CD8-positive, alpha-beta memory T cell (primary cell): Measurements from ENCODE around the gene IGF1. TPM values are rescaled to one million over a fixed set of nuclear protein-coding genes. Genes with fewer than 3 reads are reported as not detected.

Source experiments
- CTCF ChIA-PET: fragments of 350-600 bp; sonication (Branson Sonifier 250); formaldehyde crosslinking; loops from one replicate; lab custom pipeline; 2021; ENCODE audit warnings: antibody characterized with exemption; lab: Charles Lee
- POLR2A ChIA-PET: fragments of 350-600 bp; sonication (Branson Sonifier 250); formaldehyde crosslinking; loops from one replicate; lab custom pipeline; 2021; ENCODE audit warnings: antibody characterized with exemption; lab: Charles Lee
- DNase-seq, 5 donors: peaks; one replicate each; pipeline versions ENCODE4 v3.0.0 to v3.0.0-alpha.2; 2020 to 2022; ENCODE audit warnings: mixed read lengths in 1 of 5
- H3K27ac ChIP-seq: one replicate; pipeline ENCODE4 v1.7.0; 2013; ENCODE audit warnings: low read depth, mild to moderate bottlenecking, low read length, moderate library complexity
- H3K27me3 ChIP-seq: 2 replicates; pipeline ENCODE4 v1.7.0; 2013; ENCODE audit warnings: low read length, mild to moderate bottlenecking; ENCODE audit not compliant: insufficient read depth, poor library complexity, severe bottlenecking
- H3K36me3 ChIP-seq: 2 replicates; pipeline ENCODE4 v1.7.0; 2013; ENCODE audit warnings: mild to moderate bottlenecking, low read length, moderate library complexity; ENCODE audit not compliant: insufficient read depth
- H3K4me1 ChIP-seq: 2 replicates; pipeline ENCODE4 v1.7.0; 2013; ENCODE audit warnings: mild to moderate bottlenecking, low read length, moderate library complexity; ENCODE audit not compliant: insufficient read depth
- H3K4me3 ChIP-seq: 2 replicates; pipeline ENCODE4 v1.7.0; 2013; ENCODE audit warnings: mild to moderate bottlenecking, low read length
- H3K9me3 ChIP-seq: 2 replicates; pipeline ENCODE4 v1.7.0; 2013; ENCODE audit warnings: mild to moderate bottlenecking, low read length
- H3K27ac Mint-ChIP-seq, 8 donors: one replicate each; pipeline ENCODE4 v1.8.0; 2020 to 2021; ENCODE audit warnings: mixed read lengths in 8 of 8, mild to moderate bottlenecking in 6 of 8, inconsistent platforms in 3 of 8, moderate library complexity in 3 of 8
- H3K27me3 Mint-ChIP-seq, 2 donors: one replicate each; pipeline ENCODE4 v1.8.0; 2020 to 2021; ENCODE audit warnings: mixed read lengths in 2 of 2, mild to moderate bottlenecking in 1 of 2, moderate library complexity in 1 of 2
- H3K36me3 Mint-ChIP-seq, 3 donors: one replicate each; pipeline ENCODE4 v1.8.0; 2020 to 2021; ENCODE audit warnings: mixed read lengths in 3 of 3, inconsistent platforms in 1 of 3, mild to moderate bottlenecking in 1 of 3
- H3K4me1 Mint-ChIP-seq, 3 donors: one replicate each; pipeline ENCODE4 v1.8.0; 2020 to 2021; ENCODE audit warnings: mixed read lengths in 3 of 3, inconsistent platforms in 1 of 3, mild to moderate bottlenecking in 1 of 3
- H3K4me3 Mint-ChIP-seq, 7 donors: one replicate each; pipeline ENCODE4 v1.8.0; 2020 to 2021; ENCODE audit warnings: mixed read lengths in 7 of 7, mild to moderate bottlenecking in 6 of 7, moderate library complexity in 4 of 7, inconsistent platforms in 2 of 7
- H3K9me3 Mint-ChIP-seq, 5 donors: one replicate each; pipeline ENCODE4 v1.8.0; 2020 to 2022; ENCODE audit warnings: mixed read lengths in 5 of 5, mild to moderate bottlenecking in 3 of 5, moderate library complexity in 2 of 5, inconsistent platforms in 1 of 5
- polyA plus RNA-seq: library from polyadenylated mRNA; unstranded; fragments of 300-500 nt; fragmentation: Illumina TruSeq; gene quantifications from one replicate; pipeline ENCODE4 v1.2.3, GENCODE V29; 2021
- total RNA-seq, 2 experiments: library from RNA; stranded (reverse); gene quantifications; one replicate each; pipeline ENCODE4 v1.2.3, GENCODE V29; 2021

The IGF1 gene
- total and polyA plus RNA-seq, 3 experiments from 2014 or later = 0.28 to 1.4 TPM; not detected in 1

GRCh38 chr12:102513739-102514138 is 33.4 kb upstream of the IGF1 start:
- Mint-ChIP-seq H3K27ac (no peak overlapping the region), H3K36me3 (no peaks in the 10 kb centered on the region), H3K4me3 (no peak overlapping the region), H3K9me3 (no peaks in the 10 kb centered on the region), H3K4me1 (no peaks in the 10 kb centered on the region), H3K27me3 (peaks cover 2 to 7% of the 10 kb centered on the region in 2 donors)
- no peak overlapping the region for H3K27ac ChIP-seq
- no peaks in the 10 kb centered on the region for H3K9me3 ChIP-seq
- ChIA-PET POLR2A (no interaction called here), CTCF (no interaction called here)
- no peaks in the 10 kb centered on the region for H3K27me3 ChIP-seq
- H3K36me3 ChIP-seq = no peaks in the 10 kb centered on the region
- H3K4me1 ChIP-seq = no peaks in the 10 kb centered on the region
- H3K4me3 ChIP-seq = no peak overlapping the region
- no peak for DNase-seq

- Mint-ChIP-seq H3K36me3 (no peaks in the 10 kb centered on the region), H3K4me3 (no peak overlapping the region), H3K27me3 (peaks cover 2 to 7% of the 10 kb centered on the region in 2 donors), H3K9me3 (no peaks in the 10 kb centered on the region), H3K27ac (no peak overlapping the region), H3K4me1 (no peaks in the 10 kb centered on the region)
- no peak for DNase-seq
- ChIA-PET CTCF (no interaction called here), POLR2A (no interaction called here)
- Histone ChIP-seq H3K4me3 (no peak overlapping the region), H3K4me1 (no peaks in the 10 kb centered on the region), H3K27me3 (no peaks in the 10 kb centered on the region), H3K9me3 (no peaks in the 10 kb centered on the region), H3K27ac (no peak overlapping the region), H3K36me3 (no peaks in the 10 kb centered on the region)
Measured at GRCh38 chr12:102513272-102513671, 32.9 kb upstream of the IGF1 start.

DNA sequence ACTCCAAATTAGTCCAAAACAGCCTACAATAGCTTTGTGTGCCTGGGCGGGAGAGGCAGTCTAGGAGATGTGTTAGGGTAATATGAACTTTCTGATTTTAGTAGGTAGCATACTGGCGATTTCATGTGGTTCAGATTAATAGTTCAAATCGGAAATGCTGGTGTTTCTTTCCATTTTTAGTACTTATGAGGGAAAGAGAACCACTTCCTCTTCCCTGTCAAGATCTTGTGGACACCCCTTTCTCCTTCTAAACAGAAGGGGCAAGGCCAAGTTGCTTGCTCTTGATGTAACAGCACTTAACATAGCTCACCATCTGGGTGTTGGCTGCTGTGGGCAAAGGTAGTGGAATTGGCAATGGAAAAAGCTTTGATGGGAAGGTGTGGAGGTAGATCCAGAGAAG is 32.2 kb upstream of the IGF1 start:
- no peak overlapping the region for H3K4me3 ChIP-seq
- no peak overlapping the region for H3K27ac Mint-ChIP-seq
- no peaks in the 10 kb centered on the region for H3K27me3 ChIP-seq
- no peaks in the 10 kb centered on the region for H3K4me1 ChIP-seq
- H3K36me3 Mint-ChIP-seq = no peaks in the 10 kb centered on the region
- no peaks in the 10 kb centered on the region for H3K9me3 Mint-ChIP-seq
- H3K27me3 Mint-ChIP-seq = peaks cover 2 to 7% of the 10 kb centered on the region in 2 donors
- no peaks in the 10 kb centered on the region for H3K36me3 ChIP-seq
- ChIA-PET POLR2A (no interaction called here), CTCF (no interaction called here)
- H3K9me3 ChIP-seq = no peaks in the 10 kb centered on the region
- H3K4me3 Mint-ChIP-seq = no peak overlapping the region
- H3K27ac ChIP-seq = no peak overlapping the region
- H3K4me1 Mint-ChIP-seq = no peaks in the 10 kb centered on the region
- DNase-seq = no peak

- Histone ChIP-seq H3K9me3 (no peaks in the 10 kb centered on the region), H3K4me3 (no peak overlapping the region), H3K4me1 (no peaks in the 10 kb centered on the region), H3K27me3 (no peaks in the 10 kb centered on the region), H3K36me3 (no peaks in the 10 kb centered on the region), H3K27ac (no peak overlapping the region)
- H3K4me1 Mint-ChIP-seq = no peaks in the 10 kb centered on the region
- H3K36me3 Mint-ChIP-seq = no peaks in the 10 kb centered on the region
- ChIA-PET CTCF (no interaction called here), POLR2A (no interaction called here)
- H3K27ac Mint-ChIP-seq = no peak overlapping the region
- peaks cover 2 to 7% of the 10 kb centered on the region in 2 donors for H3K27me3 Mint-ChIP-seq
- no peak for DNase-seq
- H3K4me3 Mint-ChIP-seq = no peak overlapping the region
- H3K9me3 Mint-ChIP-seq = no peaks in the 10 kb centered on the region
Measured at GRCh38 chr12:102511575-102511974, 31.2 kb upstream of the IGF1 start.

GRCh38 chr12:102510463-102510862 is 30.1 kb upstream of the IGF1 start:
- no peaks in the 10 kb centered on the region for H3K36me3 Mint-ChIP-seq
- H3K9me3 ChIP-seq = no peaks in the 10 kb centered on the region
- CTCF ChIA-PET = no interaction called here
- H3K4me3 Mint-ChIP-seq = no peak overlapping the region
- H3K4me3 ChIP-seq = no peak overlapping the region
- H3K27ac ChIP-seq = no peak overlapping the region
- H3K27ac Mint-ChIP-seq = no peak overlapping the region
- H3K4me1 Mint-ChIP-seq = no peaks in the 10 kb centered on the region
- no peak for DNase-seq
- H3K27me3 ChIP-seq = no peaks in the 10 kb centered on the region
- POLR2A ChIA-PET = no interaction called here
- no peaks in the 10 kb centered on the region for H3K9me3 Mint-ChIP-seq
- no peaks in the 10 kb centered on the region for H3K36me3 ChIP-seq
- H3K4me1 ChIP-seq = no peaks in the 10 kb centered on the region
- peaks cover 4 to 6% of the 10 kb centered on the region in 2 donors for H3K27me3 Mint-ChIP-seq

- DNase-seq = no peak
- POLR2A ChIA-PET = no interaction called here
- no peaks in the 10 kb centered on the region for H3K36me3 ChIP-seq
- H3K36me3 Mint-ChIP-seq = no peaks in the 10 kb centered on the region
- H3K4me3 Mint-ChIP-seq = no peak overlapping the region
- no peaks in the 10 kb centered on the region for H3K9me3 Mint-ChIP-seq
- H3K27me3 Mint-ChIP-seq = peaks cover 4 to 8% of the 10 kb centered on the region in 2 donors
- H3K4me1 ChIP-seq = no peaks in the 10 kb centered on the region
- H3K27ac Mint-ChIP-seq = no peak overlapping the region
- H3K27me3 ChIP-seq = no peaks in the 10 kb centered on the region
- H3K9me3 ChIP-seq = no peaks in the 10 kb centered on the region
- no peak overlapping the region for H3K27ac ChIP-seq
- CTCF ChIA-PET = no interaction called here
- no peaks in the 10 kb centered on the region for H3K4me1 Mint-ChIP-seq
- no peak overlapping the region for H3K4me3 ChIP-seq
Measured at GRCh38 chr12:102510031-102510430, 29.7 kb upstream of the IGF1 start.

DNA sequence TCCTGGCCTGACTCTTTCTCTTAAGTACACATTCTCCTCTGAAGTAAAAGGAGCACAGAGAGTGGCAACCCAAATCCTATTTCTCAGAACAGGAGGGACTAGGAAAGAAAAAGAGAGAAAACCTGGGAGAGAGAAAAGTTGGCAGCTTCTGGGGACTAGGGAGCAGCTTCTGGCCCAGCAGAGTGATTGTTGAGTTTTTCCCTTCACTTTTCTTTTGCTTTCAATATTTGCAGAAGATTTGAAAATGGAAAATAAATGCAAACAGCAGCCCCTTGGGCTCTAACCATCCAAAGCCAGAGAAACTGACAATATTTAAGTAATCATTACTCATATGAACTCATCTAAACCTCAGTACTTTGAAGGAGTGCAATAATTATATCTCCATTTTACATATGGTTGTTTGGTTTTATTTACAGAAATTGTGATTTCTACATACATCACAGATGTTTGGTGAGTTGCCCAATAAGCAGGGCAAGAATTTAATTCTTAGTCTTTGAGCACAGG is 28.8 kb upstream of the IGF1 start:
- Histone ChIP-seq H3K4me3 (no peak overlapping the region), H3K4me1 (no peaks in the 10 kb centered on the region), H3K27me3 (no peaks in the 10 kb centered on the region), H3K36me3 (no peaks in the 10 kb centered on the region), H3K9me3 (no peaks in the 10 kb centered on the region), H3K27ac (no peak overlapping the region)
- H3K4me1 Mint-ChIP-seq = no peaks in the 10 kb centered on the region
- no peaks in the 10 kb centered on the region for H3K9me3 Mint-ChIP-seq
- no peak overlapping the region for H3K27ac Mint-ChIP-seq
- no peaks in the 10 kb centered on the region for H3K36me3 Mint-ChIP-seq
- DNase-seq = no peak
- CTCF ChIA-PET = no interaction called here
- no peak overlapping the region for H3K4me3 Mint-ChIP-seq
- POLR2A ChIA-PET = no interaction called here
- peaks cover 5 to 9% of the 10 kb centered on the region in 2 donors for H3K27me3 Mint-ChIP-seq

GRCh38 chr12:102508052-102508451 is 27.7 kb upstream of the IGF1 start:
- peaks cover 4 to 19% of the 10 kb centered on the region in 2 donors for H3K27me3 Mint-ChIP-seq
- Histone ChIP-seq H3K4me3 (no peak overlapping the region), H3K4me1 (no peaks in the 10 kb centered on the region), H3K36me3 (no peaks in the 10 kb centered on the region), H3K27ac (no peak overlapping the region), H3K27me3 (no peaks in the 10 kb centered on the region), H3K9me3 (no peaks in the 10 kb centered on the region)
- no peaks in the 10 kb centered on the region for H3K36me3 Mint-ChIP-seq
- no peaks in the 10 kb centered on the region for H3K9me3 Mint-ChIP-seq
- no peak for DNase-seq
- H3K4me1 Mint-ChIP-seq = no peaks in the 10 kb centered on the region
- no peak overlapping the region for H3K4me3 Mint-ChIP-seq
- POLR2A ChIA-PET = no interaction called here
- CTCF ChIA-PET = no interaction called here
- no peak overlapping the region for H3K27ac Mint-ChIP-seq

DNA sequence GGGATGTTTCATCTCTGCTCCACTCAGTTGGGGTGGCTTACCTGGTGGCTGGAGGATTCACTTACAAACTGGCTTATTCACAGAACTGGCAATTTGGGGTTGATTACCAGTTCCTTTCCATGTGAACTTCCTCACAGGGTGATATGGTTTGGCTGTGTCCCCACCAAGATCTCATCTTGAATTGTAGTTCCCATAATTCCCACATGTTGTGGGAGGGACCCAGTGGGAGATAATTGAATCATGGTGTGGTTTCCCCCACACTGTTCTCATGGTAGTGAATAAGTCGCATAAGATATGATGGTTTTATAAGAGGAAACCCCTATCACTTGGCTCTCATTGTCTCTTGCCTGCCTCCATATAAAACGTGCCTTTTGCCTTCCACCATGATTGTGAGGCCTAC is 26.9 kb upstream of the IGF1 start:
- H3K4me1 ChIP-seq = no peaks in the 10 kb centered on the region
- ChIA-PET POLR2A (no interaction called here), CTCF (no interaction called here)
- H3K4me3 ChIP-seq = no peak overlapping the region
- H3K9me3 ChIP-seq = no peaks in the 10 kb centered on the region
- H3K27me3 Mint-ChIP-seq = peaks cover 4 to 18% of the 10 kb centered on the region in 2 donors
- no peak overlapping the region for H3K27ac Mint-ChIP-seq
- DNase-seq = no peak
- no peaks in the 10 kb centered on the region for H3K36me3 ChIP-seq
- H3K4me1 Mint-ChIP-seq = no peaks in the 10 kb centered on the region
- H3K9me3 Mint-ChIP-seq = no peaks in the 10 kb centered on the region
- no peaks in the 10 kb centered on the region for H3K27me3 ChIP-seq
- H3K27ac ChIP-seq = no peak overlapping the region
- H3K36me3 Mint-ChIP-seq = no peaks in the 10 kb centered on the region
- no peak overlapping the region for H3K4me3 Mint-ChIP-seq
